HG02938 (cell line): ENCODE data around the gene BTBD2.

Experiments used
- ATAC-seq: cut with Tn5 transposase; IDR thresholded peaks from one replicate; pipeline ENCODE4 v1.9.1; 2021; ENCODE audit warnings: mild to moderate bottlenecking, moderate library complexity; ENCODE audit not compliant: unreplicated experiment

The BTBD2 gene

DNA sequence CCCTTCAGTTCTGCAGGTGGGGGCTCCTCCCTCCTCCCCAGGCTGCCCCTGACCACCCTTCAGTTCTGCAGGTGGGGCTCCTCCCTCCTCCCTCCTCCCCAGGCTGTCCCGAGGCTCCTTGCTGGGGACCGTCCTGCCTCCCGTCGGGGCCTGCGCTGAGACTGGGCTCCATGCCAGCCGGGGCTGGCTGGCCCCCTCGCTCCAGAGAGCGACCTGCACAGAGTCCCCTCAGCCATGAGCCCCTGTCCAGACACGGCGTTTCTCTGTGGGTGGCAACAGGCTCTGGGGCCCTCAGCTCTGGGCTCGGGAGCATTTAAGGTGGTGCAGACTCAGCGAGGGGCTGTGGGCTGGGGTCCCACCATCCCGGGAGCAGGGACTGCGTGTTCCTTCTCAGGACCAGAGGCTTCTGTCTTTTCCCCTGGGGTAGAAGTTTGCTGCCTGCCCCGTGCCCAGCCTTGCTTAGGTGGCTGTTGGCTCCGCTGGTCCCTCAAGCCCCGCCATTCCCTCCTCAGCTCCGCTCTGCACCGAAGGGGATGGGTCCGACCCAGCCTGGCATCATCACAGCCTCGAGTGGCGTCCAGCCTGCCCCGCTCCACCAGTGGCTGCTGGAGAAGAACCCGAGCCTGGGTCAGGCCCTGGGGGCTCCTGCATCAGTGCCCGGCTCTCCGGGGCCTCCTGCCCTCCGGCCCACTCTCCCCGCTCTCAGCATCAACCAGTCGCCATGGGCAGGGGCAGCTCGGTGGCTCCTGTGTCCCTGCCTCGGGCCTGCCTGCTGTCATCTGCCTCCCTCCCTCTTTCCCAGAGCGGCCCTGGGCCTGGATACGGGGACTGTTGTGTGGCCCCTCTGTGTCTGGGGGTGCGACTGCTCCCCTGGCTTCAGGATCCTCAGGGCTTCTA is 47.0 kb downstream of the BTBD2 start:
- no peak for ATAC-seq

- no peak for ATAC-seq
Observed at GRCh38 chr19:1967087-1967608, 48.4 kb downstream of the BTBD2 start.

DNA sequence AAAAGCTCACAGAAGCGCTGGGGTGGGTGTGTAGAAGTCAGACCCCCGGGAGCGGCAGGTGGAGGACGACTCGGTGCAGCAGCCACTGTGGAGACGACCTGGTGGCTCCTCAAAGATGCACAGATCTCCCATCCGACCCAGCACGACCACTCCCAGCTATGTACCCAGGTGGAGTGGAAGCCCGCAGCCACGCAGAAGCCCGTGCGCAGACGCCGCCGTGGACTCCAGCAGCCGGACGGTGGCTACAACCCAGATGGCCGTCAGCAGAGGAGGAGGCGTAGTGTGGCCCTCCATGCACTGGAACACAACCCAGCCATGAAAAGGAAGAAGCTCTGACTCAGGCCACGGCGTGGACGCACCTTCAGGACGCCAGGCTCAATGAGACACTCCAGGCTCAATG is 52.8 kb downstream of the BTBD2 start:
- no peak for ATAC-seq

DNA sequence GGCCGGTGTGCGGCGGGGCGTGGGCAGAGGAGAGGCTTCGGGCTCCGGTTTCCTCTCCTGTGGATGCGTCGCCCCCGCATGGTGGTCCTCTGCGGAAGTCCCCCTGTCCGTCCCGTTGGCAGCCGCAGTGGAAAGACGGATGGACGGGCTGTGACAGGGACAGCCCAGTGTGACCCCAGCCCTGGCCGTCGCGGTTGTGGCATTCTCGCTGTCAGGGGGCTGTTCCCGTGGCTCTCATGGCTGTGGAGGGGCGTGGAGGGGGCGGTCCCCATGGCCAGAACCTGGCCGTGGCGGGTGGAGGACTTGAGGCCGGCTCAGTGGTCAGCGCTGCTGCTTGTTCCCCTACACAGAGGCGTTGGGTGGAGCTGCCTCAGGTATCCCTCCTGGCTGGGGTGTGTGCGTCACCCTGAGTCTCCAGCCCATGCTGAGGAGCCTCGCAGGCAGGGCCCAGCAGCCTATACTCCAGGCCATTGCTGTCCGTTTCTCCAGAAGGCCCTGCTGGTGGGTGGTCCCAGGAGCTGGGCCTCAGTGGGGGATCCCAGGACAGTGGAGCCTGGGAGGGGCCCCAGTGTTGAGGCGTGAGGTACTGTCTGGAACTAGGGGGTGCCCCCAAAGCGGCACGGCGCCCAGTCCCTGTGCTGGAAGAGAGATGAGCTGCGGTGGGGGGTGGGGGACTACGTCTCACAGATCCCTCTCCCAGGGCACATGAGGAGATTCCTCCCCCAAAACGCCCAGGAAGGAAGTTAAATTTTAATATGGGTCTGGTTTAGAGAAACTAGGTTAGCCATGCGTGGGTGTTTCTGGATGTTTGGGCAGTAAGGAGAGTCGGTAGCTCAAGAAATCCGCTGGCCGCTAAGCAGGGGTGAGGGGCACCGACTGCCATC is 54.3 kb downstream of the BTBD2 start:
- ATAC-seq = no peak

DNA sequence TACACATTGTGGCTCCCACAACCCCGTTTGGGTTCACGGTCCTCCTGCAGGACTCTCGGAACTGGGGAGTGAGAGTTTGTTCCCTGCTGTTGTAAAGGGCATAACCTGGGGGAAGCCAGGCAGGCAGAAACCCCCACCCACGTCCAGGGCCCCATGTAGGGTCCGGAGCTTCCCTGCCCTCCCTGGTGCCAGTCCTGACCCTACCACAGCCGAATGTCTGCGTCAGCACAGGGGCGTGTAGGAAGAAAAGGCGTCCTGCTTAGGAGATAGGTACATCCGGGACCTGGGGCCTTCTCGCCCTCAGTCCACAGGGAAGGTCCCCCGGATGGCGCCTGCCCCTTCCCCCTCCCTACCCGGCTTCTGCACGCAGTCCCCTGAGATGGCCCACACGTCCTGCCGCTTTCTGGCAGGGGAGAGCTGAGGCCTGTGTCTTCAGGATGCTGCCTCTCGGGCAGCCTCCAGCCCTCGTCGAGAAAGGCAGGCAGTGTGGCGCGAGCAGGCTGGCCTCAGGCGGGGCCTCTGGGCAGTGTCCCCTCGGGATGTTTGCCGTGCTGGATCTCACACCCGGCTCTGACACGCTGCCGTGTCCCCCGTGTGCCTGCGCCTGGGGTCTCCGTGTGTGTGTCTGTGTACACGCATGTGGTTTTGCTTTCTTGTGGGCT is 55.5 kb downstream of the BTBD2 start:
- no peak for ATAC-seq

- no peak for ATAC-seq
Observed at GRCh38 chr19:1957562-1958248, 57.8 kb downstream of the BTBD2 start.

- no peak for ATAC-seq
Observed at GRCh38 chr19:1956868-1957492, 58.5 kb downstream of the BTBD2 start.

DNA sequence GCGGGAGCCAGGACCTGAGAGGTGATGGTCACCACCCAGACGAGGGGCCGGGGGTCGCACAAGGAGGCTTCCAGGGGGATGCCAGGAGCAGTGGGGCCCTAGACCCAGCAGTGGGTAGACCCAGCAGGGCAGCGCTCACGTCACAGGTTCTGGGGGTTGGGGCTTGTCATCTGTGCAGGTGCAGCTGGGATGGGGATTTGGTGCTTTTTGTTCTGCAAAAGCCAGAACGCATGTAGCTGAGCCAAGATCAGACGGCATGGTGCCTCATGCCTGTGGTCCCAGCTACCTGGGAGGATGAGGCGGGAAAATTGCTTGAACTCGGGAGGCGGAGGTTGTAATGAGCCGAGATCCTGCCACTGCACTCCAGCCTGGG is 59.4 kb downstream of the BTBD2 start:
- ATAC-seq = no peak

DNA sequence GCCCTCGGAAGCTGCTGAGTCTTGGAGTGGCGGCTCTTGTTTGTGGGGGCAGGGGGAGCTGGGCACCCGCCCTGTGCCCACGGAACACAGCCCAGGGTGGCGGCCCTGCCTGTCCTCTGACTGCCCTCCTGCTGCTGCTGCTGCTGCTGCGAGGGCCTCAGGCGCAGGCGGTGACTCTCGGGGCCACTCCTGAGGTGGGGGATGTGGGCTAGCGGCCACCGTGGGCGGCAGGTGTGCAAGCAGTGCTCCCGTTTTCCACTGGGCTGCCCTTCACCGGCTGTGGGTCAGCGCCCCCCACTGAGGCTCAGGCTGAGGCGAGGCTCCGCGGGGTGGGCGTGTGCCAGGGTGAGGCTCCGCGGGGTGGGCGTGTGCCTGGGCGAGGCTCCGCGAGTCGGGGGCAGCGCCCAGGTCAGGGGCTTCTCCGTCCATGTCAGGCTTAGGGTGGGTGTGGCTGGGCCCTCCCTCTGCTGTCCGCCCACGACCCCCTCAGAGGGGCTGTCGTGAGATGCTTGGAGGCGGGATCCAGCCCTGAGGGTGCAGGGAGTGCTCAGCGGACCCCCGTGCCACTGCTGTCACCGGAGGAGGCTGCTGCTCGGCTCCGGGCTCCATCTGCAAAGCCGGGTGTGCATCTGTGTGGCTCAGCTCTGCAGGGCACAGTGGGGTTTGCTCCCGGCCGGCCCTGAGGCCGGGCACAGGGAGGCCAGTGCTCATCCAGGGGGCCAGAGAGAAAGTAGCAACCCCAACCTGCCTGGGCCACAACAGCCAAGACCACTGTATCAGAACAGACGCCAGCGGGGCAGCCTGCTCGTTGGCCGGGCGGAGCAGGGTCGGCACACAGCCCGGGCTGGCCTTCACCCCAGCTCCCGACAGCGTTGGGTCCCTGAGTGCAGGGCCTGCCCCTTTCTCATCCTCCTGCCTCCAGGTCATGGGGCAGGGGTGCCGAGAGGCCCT is 60.1 kb downstream of the BTBD2 start:
- no peak for ATAC-seq

DNA sequence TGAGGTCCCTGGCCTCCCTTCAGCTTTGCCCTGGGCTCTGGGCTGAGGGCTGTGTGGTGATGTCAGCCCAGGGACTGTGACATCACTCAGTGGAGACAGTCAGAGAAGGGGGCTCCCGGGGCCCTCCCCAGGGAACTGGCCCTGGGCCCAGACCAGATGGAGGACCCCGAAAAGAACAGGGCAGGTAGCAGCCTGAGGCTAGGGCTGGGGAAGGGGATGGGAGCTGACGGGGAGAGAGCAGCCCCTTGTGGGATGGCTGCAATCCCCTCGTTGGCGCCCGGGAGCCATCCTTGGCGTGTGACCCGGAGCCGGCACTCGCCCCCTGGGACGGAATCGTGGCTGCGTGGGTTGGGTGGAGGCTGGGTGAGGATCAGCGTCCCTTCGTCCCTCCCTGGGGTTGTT is 61.0 kb downstream of the BTBD2 start:
- ATAC-seq = no peak

DNA sequence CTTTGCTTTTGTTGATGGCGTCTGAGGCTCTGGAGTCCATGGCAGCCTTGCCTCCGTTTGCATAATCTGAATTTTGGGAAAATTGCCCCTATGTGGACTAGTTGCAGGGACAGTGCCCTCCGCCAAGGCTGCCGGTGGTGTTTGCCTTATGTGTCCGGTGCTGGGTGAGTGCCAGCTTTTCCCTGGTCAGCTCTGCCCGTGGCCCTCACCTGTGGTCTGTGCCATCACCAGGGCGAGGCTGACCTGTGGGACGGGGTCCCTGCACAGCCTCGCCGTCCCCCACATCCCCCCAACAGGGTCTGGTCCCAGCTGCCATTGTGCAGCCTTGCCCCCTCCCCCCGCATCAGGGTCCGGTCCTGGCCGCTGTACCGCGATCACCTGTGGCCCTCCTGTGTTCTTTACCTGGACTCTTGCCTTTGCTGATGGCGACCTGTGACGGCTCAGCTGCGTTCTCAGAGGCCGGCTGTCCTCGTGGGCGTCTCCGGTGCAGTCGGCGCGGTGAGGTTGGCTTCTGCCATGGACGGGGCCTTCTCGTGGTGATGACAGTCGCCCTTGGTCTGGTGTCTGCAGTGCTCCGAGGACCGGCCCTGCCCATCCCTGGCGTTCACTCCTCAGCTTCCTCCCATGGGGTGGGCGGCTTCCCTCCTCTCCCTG is 61.9 kb downstream of the BTBD2 start:
- no peak for ATAC-seq

DNA sequence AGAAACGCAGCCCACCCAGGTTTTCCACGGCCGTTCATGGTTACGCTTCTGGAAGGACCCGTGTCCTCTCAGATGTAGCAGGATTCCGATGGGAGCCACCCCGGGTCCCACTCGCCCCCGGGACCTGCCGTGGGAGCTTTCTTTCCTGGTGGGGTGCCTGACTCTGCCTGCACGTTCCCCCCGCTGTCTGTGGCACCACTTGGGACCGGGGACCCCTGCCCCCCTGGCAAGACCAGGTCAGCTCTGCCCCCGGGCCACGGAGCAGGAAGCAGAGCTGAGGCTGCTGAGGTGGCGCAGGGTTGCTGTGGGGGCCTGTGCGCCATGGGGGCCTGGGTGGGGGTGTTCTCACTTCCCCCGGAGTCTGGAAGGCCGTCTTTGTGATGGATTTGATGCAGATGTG is 62.5 kb downstream of the BTBD2 start:
- ATAC-seq = no peak

- no peak for ATAC-seq
Observed at GRCh38 chr19:1952635-1953034, 62.9 kb downstream of the BTBD2 start.

GRCh38 chr19:1950640-1951039 is 64.9 kb downstream of the BTBD2 start:
- ATAC-seq = no peak

- ATAC-seq = no peak
Observed at GRCh38 chr19:1949304-1950101, 66.0 kb downstream of the BTBD2 start.

- ATAC-seq = no peak
Observed at GRCh38 chr19:1947651-1948209, 67.8 kb downstream of the BTBD2 start.

DNA sequence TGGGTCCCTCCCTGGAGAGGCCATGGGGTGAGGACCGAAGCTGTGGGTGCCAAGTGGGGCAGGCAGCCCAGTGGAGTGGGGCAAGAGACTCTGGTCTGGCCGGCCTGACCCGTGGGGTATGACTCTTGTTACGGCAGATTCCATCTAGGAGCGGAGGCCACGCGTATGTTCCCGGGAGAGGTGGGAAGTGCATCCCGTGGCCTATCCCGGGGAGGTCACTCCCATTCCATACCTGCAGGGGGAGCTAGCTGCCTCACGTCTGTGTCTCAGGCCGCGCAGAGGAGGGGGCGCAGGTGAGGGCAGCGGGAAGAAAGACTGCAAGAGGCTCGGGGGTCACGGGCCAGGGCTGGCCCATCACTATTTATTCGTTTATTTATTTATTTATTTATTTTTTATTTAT is 69.6 kb downstream of the BTBD2 start:
- ATAC-seq = no peak
